MM.1S (cell line): Measurements from ENCODE around the gene EZH2.

Experiments
- DNase-seq: peaks from one replicate; pipeline ENCODE4 v3.0.0-alpha.2; 2015
- H2AFZ ChIP-seq: fragments of 300-600 bp; sonication (generic); 2 replicates; pipeline ENCODE4 v1.6.0; 2016; ENCODE audit warnings: antibody characterized with exemption, low read length
- H3F3A ChIP-seq: fragments of 300-600 bp; sonication (generic); 2 replicates; pipeline ENCODE4 v1.6.1; 2016; ENCODE audit warnings: mild to moderate bottlenecking, antibody characterized with exemption, low read length, moderate library complexity, mixed read lengths; ENCODE audit not compliant: insufficient read depth
- H3K27ac ChIP-seq: fragments of 300-600 bp; sonication (generic); 2 replicates; pipeline ENCODE4 v1.5.1; 2016; ENCODE audit warnings: mild to moderate bottlenecking, low read length
- H3K27me3 ChIP-seq: fragments of 300-600 bp; sonication (generic); replicated peaks from 2 replicates; pipeline ENCODE4 v1.6.0; 2016; ENCODE audit warnings: low read length; ENCODE audit not compliant: insufficient read depth
- H3K36me3 ChIP-seq: fragments of 300-600 bp; sonication (generic); replicated peaks from 2 replicates; pipeline ENCODE4 v1.6.1; 2016; ENCODE audit warnings: mild to moderate bottlenecking, low read length, mixed read lengths; ENCODE audit not compliant: insufficient read depth
- H3K4me1 ChIP-seq: fragments of 300-600 bp; sonication (generic); 2 replicates; pipeline ENCODE4 v1.6.1; 2016; ENCODE audit warnings: low read length, mixed read lengths
- H3K4me2 ChIP-seq: fragments of 300-600 bp; sonication (generic); 2 replicates; pipeline ENCODE4 v1.6.0; 2016; ENCODE audit warnings: low read depth, low read length
- H3K4me3 ChIP-seq: fragments of 300-600 bp; sonication (generic); 2 replicates; pipeline ENCODE4 v1.5.1; 2016; ENCODE audit warnings: low read length, mixed read lengths
- H3K79me2 ChIP-seq: fragments of 300-600 bp; sonication (generic); 2 replicates; pipeline ENCODE4 v1.6.1; 2016; ENCODE audit warnings: mixed run types, low read length, mixed read lengths
- H3K9ac ChIP-seq: fragments of 300-600 bp; sonication (generic); 2 replicates; pipeline ENCODE4 v1.6.1; 2016; ENCODE audit warnings: low read length, mixed read lengths
- H3K9me2 ChIP-seq: fragments of 300-600 bp; sonication (generic); replicated peaks from 2 replicates; pipeline ENCODE4 v1.6.1; 2016; ENCODE audit warnings: mild to moderate bottlenecking, low read length, mixed read lengths; ENCODE audit not compliant: insufficient read depth
- H3K9me3 ChIP-seq: fragments of 300-600 bp; sonication (generic); replicated peaks from 2 replicates; pipeline ENCODE4 v1.6.1; 2016; ENCODE audit warnings: mild to moderate bottlenecking, low read length, mixed read lengths; ENCODE audit not compliant: insufficient read depth
- H4K20me1 ChIP-seq: fragments of 300-600 bp; sonication (generic); 2 replicates; pipeline ENCODE4 v1.6.1; 2016; ENCODE audit warnings: mild to moderate bottlenecking, low read length, moderate library complexity, mixed read lengths; ENCODE audit not compliant: insufficient read depth
- CTCF ChIP-seq: fragments of 300-600 bp; sonication (generic); IDR thresholded peaks from 2 replicates; pipeline ENCODE4 v1.5.1; 2016; ENCODE audit warnings: antibody characterized with exemption, low read length, mixed read lengths
- EZH2 ChIP-seq: fragments of 300-600 bp; sonication (generic); optimal IDR thresholded peaks from 2 replicates; pipeline ENCODE3; 2017; ENCODE audit warnings: low read depth, mild to moderate bottlenecking, antibody characterized with exemption, low read length, mixed read lengths
- EZH2phosphoT487 ChIP-seq: fragments of 300-600 bp; sonication (generic); IDR thresholded peaks from 2 replicates; pipeline ENCODE4 v1.6.1; 2018; ENCODE audit warnings: antibody characterized with exemption, low read length

The EZH2 gene

GRCh38 chr7:148906707-148907498 lies 22.8 kb upstream of the EZH2 start:
- no peak for DNase-seq
- Histone ChIP-seq H3K4me3 (no peak overlapping the region), H3K4me2 (no peak overlapping the region), H3K9me3 (no peaks in the 10 kb centered on the region), H3K9me2 (no peaks in the 10 kb centered on the region), H3K79me2 (no peaks in the 10 kb centered on the region), H4K20me1 (no peaks in the 10 kb centered on the region), H3K27me3 (no peaks in the 10 kb centered on the region), H3K4me1 (no peaks in the 10 kb centered on the region), H3K36me3 (no peaks in the 10 kb centered on the region), H2AFZ (no peak overlapping the region), H3K9ac (no peak overlapping the region), H3F3A (no peaks in the 10 kb centered on the region), H3K27ac (no peak overlapping the region)
- TF ChIP-seq EZH2phosphoT487 (no peak), EZH2 (no peak)

DNA sequence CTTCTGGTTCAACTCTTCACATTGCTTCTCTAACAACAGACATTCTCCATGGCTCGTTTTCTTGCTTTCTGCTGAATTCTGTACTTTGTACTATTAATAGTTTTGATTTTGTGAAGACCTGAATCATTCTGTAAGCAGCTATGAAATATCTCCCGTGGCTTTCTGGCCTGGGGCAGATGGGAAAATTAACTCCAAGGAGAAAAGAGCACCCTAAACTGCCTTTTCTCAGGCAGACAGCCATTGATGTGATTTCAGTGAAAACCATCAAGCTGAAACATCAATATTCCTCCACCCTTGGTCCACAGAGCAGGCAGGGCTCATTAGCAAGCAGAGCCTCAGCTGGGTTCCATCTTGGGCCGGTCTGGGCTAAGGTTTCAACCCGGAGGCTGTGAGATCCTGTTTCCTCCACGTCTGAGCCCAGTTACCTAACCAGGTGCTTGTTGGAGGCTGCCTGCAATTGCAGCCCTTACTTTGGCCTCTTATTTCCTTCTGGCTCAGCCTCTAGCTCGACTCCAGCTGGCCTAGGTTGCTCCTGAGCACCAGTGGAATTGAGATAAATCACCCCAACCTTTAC lies 21.1 kb upstream of the EZH2 start:
- H3K36me3 ChIP-seq, result no peaks in the 10 kb centered on the region
- no peak overlapping the region for H3K4me3 ChIP-seq
- H2AFZ ChIP-seq, result peak overlapping the region; percentile 2; the same call in 1 of the 2 replicates
- no peaks in the 10 kb centered on the region for H3F3A ChIP-seq
- H3K4me2 ChIP-seq, result no peak overlapping the region
- H3K9me3 ChIP-seq, result no peaks in the 10 kb centered on the region
- H3K9ac ChIP-seq, result no peak overlapping the region
- no peaks in the 10 kb centered on the region for H3K27me3 ChIP-seq
- H3K27ac ChIP-seq, result no peak overlapping the region
- no peaks in the 10 kb centered on the region for H3K9me2 ChIP-seq
- no peak for DNase-seq
- H3K4me1 ChIP-seq, result no peaks in the 10 kb centered on the region
- no peak for TF ChIP-seq CTCF
- no peaks in the 10 kb centered on the region for H4K20me1 ChIP-seq
- H3K79me2 ChIP-seq, result no peaks in the 10 kb centered on the region

- no peaks in the 10 kb centered on the region for H3F3A ChIP-seq
- H3K9me2 ChIP-seq, result no peaks in the 10 kb centered on the region
- H3K36me3 ChIP-seq, result no peaks in the 10 kb centered on the region
- DNase-seq, result no peak
- TF ChIP-seq CTCF (no peak), EZH2phosphoT487 (no peak), EZH2 (no peak)
- H2AFZ ChIP-seq, result no peak overlapping the region
- H3K4me1 ChIP-seq, result no peaks in the 10 kb centered on the region
- no peaks in the 10 kb centered on the region for H3K79me2 ChIP-seq
- H3K4me2 ChIP-seq, result no peak overlapping the region
- no peaks in the 10 kb centered on the region for H4K20me1 ChIP-seq
- H3K4me3 ChIP-seq, result no peak overlapping the region
- no peaks in the 10 kb centered on the region for H3K9me3 ChIP-seq
- H3K9ac ChIP-seq, result no peak overlapping the region
- H3K27me3 ChIP-seq, result no peaks in the 10 kb centered on the region
- H3K27ac ChIP-seq, result no peak overlapping the region
Observed at GRCh38 chr7:148903504-148903903, 19.4 kb upstream of the EZH2 start.

- no peaks in the 10 kb centered on the region for H3K79me2 ChIP-seq
- no peaks in the 10 kb centered on the region for H4K20me1 ChIP-seq
- no peak overlapping the region for H2AFZ ChIP-seq
- no peak overlapping the region for H3K4me2 ChIP-seq
- H3K4me1 ChIP-seq, result no peaks in the 10 kb centered on the region
- H3K27ac ChIP-seq, result no peak overlapping the region
- DNase-seq, result no peak
- no peak for TF ChIP-seq CTCF
- no peaks in the 10 kb centered on the region for H3K9me3 ChIP-seq
- no peaks in the 10 kb centered on the region for H3K36me3 ChIP-seq
- H3F3A ChIP-seq, result no peaks in the 10 kb centered on the region
- H3K4me3 ChIP-seq, result no peak overlapping the region
- H3K9me2 ChIP-seq, result no peaks in the 10 kb centered on the region
- no peak overlapping the region for H3K9ac ChIP-seq
- H3K27me3 ChIP-seq, result no peaks in the 10 kb centered on the region
Observed at GRCh38 chr7:148901178-148901577, 17.1 kb upstream of the EZH2 start.
